Stimulated activated CD8-positive, alpha-beta memory T cell treated with anti-CD3 and anti-CD28 coated beads, Interleukin-12 subunit alpha, Interleukin-12 subunit beta, amount 100 ng/mL, for 24 hours (primary cell): ENCODE data around the gene TMPRSS5.

ENCODE experiments used
- DNase-seq: peaks from one replicate; pipeline ENCODE4 v3.0.0-alpha.2; 2020; ENCODE audit errors: extremely low read depth

The TMPRSS5 gene

DNA sequence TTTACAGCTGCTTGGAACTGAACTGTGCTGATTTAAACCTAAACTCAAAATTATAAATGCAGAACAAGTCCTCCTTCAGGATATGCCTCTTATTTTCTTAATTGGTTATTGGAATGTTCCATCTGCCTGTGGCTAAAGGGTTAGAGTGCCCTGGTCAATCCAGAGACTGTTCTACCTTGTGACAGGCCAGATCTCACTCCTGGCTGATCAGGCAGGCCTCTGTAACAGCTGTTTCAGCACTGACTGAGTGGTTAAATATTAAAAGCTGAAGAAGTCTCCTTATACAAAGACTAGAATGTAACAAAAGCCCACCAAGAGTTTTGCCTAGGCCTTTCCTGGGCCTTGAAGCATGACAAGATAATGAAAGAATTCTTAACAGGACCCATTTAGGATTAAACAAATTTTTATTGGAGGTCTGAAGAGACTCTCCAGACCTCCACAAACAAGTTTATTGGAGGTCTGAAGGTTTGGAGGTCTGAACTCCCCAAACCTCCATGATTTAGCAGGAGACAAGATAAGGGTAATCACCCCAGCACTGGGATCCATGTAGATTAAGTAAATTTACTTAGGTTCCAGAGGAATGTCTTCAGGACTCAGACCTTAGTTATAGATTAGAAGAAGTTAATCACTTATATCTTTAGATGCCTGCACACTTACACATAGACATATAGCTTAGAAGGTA lies 35.8 kb downstream of the TMPRSS5 start:
- no peak for DNase-seq

DNA sequence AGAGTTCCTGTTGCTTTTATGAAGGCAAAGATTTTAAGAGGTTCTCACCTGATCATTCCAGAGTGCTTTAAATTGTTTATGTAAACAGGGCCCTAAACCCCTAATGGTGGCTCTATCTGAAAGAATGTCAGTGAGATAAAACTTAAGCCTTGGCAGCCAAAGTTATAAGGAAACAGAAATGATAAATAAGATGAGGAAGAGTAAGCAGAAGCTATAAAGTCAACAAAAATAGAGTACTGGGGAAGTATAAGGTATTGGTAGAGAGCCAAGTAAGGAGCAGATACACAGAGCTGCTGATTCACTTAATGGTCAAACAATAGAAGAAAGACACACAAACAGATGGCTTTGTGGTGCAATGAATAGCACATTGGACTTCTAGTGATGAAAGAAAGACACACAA lies 37.9 kb downstream of the TMPRSS5 start:
- no peak for DNase-seq

DNA sequence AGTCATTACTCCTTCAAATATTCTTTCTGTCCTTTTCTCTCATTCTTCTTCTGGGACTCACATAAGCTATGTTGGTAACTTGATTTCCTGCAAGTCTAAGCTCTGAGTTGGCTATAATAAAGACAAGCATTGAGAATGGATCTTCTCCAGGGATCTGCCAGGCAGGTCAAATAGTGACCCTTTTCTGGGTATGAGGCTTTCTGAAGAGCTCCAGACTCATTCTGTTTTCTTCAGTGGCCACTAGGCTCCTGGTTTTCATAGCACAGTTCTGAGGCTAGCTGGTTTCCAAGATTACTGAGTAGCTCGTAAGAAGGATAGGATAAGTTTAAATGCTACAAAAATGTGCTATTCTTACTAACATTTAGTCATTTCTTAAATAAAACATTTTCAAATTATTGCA lies 38.3 kb downstream of the TMPRSS5 start:
- no peak for DNase-seq

DNA sequence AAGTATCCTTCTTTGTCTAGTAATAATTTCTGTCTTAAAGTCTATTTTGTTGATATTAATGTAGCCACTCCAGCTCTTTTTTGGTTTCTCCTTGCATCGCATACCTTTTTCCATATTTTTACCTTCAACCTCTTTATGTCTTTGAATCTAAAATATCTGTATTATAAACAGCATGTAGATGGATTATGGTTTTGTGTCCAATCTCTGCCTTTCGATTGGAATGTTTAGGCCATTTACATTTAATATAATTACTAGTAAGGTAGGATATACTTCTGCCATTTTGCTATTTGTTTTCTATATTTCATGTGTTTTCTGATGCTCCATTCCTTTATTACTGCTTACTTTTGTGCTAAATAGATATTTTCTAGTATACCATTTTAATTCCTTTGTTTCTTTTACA lies 39.5 kb downstream of the TMPRSS5 start:
- no peak for DNase-seq

DNA sequence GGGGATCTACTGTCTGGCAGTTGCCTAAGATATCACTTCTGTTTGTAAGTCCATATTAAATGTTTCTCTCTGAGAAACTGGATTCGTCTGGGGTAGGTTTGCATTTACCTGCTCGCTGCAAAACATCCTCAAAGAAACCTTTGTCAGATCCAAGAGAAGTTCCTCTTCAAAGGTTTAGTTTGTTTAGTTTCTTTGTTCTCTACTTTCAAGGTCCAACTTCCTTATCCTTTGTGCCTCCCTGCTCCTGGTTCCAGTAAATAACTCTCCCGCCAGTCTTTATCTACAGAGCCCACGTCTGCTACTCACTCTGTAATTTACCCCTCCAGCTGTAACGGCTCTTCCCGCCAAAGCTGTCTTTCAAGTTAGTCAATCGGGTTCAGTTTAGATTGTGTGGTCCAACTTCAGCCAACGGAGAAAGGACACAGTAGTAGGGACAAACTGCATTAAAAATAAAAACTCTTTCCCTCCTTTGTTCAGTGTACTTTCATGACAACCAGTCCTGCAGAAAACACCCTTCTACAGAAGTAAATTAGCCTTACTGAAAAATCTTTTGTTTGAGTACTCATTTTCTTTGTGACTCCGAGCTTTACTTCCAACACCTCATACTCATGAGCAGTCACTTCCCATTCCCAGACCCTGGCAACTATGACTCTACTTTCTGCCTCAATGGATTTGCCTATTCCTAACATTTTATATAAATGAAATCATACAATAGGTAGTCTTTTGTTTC lies 41.0 kb downstream of the TMPRSS5 start:
- no peak for DNase-seq

DNA sequence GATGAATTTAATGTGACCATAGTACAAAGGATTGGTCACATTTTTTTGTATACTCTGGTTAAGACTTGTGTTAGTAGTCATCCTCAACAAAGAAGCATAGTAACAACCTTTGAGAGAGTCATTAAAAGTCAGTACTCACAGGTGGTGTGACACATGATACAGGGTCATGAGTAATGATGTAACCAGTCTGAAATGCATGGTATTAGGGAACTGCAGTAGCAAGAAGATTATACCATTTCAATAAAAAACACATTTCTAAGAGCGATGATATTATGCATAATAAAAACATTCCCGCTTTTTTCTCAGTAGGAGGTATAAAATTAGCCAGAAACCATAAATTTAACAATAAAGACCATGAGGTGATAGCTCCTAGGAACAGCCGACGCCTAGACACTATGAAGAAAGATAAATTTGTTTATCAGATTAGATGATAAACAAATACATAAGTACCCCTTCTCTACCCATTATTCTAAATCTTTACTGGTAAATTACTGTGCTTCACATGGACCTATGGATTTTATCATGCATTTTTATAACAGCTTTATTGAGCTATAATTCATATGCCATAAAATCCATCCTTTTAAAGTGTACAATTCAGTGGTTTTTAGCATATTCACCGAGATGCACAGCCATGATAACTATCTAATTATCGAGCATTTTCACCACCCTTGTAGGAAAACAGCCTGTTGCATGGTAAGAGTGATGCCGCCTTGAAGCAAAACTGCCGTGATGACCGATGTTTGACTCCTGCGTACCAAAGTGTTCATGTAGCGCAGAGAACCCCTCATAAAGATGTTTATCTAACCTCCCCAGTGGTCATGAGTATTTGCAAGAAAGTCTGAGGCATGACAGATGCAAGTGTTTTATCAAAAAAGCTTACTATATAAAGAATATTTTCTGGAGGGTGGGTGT lies 41.8 kb downstream of the TMPRSS5 start:
- no peak for DNase-seq

DNA sequence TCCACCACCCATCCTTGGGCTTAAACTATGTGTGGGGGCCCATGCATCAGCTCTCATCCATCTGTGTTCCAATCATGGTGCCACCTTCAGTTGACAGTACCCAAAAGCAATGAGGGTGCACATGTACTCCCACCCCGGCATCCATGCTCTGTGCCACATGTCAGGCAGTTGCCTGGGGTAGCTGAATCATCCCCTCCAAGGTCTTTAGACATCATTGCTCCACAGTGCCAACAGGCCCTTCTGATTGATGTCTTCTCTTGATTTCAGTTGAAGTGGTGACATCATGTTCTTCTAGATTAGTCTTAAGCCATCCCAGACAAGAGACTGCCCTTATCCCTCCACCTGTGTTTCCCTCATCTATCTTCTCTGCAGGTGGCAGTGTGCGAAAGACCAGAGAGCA lies 42.5 kb downstream of the TMPRSS5 start:
- no peak for DNase-seq

DNA sequence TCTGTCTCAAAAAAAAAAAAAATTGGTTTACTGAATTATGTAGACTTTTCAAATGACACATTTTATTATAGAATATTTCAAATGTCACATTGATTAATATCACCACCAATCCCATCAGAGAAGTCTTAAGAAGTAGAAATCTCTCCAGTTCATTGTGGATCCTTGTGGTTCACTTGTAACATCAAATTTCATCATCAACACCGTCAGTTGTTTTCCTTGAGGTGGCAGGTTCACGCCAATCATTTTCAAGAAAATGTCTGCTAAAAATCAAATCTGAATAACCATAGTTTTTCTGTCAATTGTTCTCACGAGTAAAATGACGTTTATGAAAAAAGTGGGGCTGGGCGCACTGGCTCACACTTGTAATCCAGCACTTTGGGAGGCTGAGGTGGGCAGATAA lies 50.3 kb downstream of the TMPRSS5 start:
- no peak for DNase-seq

DNA sequence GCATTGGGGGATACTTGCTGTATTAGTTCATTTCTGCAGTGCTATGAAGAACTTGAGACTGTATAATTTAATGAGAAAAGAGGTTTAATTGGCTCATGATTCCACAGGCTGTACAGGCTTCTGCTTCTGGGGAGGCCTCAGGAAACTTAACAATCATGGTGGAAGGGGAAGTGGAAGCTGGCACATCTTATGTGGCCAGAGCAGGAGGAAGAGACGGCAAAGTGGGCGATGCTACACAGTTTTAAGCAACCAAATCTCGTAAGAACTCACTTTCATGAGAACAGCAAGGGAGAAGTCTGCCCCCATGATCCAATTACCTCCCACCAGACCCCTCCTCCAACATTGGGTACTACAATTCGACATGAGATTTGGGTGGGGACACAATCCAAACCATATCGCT lies 55.1 kb downstream of the TMPRSS5 start:
- DNase-seq = no peak

DNA sequence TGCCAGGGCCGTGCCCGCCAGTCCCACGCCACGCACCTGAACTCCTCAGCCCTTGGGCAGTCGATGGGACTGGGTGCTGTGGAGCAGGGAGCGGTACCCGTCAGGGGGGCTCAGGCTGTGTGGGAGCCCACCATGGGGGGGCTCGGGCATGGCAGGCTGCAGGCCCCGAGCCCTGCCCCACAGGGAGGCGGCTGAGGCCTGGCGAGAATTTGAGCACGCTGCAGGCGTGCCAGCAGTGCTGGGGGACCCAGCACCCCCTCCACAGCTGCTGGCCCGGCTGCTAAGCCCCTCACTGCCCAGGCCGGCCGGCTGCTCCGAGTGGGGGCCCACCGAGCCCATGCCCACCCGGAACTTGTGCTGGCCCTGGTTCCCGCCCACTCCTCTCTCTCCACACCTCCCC lies 56.8 kb downstream of the TMPRSS5 start:
- no peak for DNase-seq

DNA sequence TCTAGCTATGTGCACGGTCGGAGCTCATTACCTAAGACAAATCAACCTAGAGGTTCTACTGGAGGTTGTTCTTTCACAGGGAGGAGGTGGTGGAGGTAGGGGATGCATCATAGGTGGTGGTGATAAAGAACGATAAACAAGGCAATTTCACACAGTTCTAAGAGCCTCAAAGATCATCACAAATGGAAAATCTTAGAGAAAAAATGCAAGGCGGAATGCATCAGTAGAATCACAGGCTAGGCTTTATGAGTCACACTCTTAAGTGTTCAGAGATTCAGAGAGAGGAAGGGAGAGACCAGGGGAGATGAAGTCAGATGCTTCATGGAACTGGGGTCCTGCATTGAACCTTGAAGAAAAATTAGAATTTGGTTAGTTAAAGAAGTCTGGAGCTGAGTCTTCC lies 58.3 kb downstream of the TMPRSS5 start:
- DNase-seq = no peak

DNA sequence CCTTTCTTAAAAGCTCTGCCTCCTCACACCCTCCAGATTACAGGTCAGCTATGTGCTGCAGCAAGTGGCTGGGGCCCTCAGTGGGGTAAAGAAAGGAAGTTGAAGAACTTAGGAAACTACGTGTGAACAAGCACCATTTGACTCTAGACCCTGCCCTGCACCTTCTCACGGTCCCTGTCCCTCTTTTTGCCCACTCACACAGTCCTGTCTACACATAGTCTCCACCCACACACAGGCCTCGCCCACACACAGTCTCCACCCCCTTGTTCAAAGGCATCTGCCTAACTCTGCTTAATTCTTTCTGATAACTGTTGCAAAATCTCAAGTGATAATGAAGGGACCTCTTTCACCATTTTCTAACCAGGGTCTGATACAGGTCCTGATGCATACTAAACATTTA lies 59.0 kb downstream of the TMPRSS5 start:
- no peak for DNase-seq

DNA sequence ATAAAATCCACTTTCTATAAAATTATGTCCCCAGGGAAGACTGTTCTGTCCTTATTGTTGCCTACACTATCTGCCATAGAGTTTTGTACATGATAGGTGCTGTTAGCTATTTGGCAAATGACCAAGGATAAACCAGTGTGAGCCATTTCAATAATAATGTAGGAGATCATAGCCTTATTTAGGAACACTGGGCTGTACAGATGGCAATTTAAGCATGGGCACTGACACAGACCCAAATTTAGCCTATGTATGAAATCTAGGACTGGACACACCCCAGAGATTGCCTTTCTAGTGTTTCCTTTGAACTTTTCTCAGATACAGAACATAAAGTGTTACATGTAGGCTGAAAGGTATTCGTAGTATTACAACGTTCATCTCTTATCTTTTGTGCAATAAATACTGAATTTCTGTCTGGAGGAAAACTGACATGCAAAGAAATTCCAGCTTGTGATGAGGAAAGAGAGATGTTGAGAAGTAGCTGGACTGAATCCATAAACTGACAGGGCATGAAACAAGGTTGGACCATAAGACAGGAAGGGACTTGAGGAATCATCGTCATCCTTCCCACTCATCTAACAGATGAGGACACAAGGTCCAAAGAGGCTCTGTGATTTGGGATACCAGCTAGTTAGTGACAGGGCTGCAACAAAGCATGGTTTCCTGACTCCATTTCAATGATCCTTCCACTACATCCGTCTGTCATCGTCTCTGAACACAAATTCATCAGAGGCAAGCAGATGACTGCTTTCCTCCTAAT lies 60.3 kb downstream of the TMPRSS5 start:
- DNase-seq = no peak

DNA sequence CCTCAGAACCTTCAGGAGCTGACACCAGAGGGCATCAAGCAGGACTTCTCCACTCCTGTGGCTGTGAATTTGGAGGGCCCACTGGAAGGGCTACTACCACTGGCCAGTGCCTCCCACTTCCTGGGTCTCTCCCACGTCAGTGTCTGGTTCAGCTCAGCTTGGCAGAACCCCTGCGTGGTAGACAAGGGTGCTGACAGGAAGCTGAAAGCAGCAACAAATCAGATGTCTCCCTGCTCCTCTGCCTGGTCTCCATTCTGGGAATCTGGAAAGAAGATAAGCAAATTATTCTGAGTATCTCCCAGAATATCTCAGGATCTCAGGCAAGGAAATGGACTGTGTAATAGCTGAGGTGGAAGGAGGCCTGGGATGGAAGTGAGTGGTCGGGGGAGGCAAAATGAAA lies 61.5 kb downstream of the TMPRSS5 start:
- no peak for DNase-seq

DNA sequence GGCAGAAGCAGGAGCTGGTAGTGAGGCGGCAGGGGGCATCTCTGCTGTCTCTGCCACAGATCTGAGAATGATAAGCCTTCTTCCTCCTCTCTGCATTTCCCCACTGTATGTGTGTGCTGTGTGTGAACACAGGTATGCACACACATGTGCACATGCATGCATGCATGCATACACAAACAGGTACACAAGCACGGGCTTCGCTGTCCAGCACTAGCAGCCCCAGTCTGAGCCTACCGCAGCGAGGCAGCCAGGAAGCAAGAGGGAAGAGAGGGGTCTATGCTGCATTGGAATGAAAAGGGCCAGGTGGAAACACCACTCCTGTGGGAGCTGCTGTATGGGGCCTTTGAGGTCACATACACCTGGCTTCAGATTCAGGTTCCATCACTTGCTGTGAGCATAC lies 62.4 kb downstream of the TMPRSS5 start:
- no peak for DNase-seq

DNA sequence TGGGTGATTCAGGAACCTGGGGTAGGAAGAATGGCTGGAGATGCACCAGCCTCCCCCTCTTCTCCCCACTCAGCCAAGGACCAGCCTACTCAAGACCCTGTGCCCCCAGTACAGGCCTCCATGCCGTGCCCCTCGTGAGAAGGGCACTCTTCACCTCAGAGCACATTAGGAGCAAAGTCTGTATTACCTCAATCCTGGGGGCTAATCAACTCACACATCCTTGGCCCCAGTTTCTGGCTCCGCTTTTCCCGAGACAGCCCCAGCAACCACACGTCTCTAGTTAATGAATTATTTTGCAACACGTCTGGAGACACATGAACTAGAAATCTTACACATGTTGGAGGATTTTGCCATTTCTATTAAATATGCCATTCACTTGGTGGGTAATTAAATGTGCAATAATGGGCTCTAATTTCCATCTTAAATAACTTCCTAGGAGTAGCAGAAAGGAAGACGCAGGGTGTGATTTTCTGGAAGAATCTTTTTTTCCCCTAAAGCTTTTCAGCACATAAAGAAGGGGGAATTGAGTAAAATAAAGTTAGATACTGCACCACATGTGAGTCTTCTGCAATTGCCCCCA lies 63.0 kb downstream of the TMPRSS5 start:
- DNase-seq = no peak

DNA sequence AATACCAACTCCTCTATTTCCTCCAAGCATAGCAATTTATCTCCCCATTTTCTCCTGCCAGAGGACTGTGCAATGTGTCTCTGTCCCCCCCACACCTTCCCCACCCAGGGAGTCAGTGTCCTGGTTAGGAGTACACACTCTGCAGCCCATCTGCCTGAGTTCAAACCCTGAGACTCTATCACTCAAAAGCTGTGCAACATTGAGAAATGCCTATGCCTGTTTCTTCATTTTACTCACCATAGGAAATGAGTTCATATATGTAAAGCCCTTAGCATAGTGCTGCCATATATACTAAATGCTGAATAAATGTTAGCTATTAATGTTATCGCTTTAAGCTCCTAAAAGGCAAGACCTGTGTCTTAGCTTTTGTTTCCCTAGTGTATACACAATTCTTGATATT lies 64.0 kb downstream of the TMPRSS5 start:
- no peak for DNase-seq

DNA sequence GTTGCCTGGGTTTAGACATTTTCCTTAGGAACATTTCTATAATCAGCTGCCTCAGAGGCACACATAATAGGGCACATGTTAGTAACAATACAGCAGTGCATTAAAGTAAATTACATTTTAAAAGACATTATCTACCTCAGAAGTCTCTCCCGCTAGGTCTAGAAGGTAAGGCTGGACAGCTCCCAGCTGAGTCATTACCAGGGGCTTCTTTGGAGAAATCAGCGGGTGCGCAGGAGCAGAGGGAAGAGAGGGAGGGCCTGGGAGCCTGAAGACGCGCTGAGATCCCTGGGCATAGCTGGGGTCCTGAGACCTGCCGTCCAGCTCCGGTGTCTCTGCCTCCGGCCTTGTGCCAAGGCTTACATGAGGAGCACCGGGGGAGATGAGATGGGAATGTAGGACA lies 67.7 kb downstream of the TMPRSS5 start:
- no peak for DNase-seq

DNA sequence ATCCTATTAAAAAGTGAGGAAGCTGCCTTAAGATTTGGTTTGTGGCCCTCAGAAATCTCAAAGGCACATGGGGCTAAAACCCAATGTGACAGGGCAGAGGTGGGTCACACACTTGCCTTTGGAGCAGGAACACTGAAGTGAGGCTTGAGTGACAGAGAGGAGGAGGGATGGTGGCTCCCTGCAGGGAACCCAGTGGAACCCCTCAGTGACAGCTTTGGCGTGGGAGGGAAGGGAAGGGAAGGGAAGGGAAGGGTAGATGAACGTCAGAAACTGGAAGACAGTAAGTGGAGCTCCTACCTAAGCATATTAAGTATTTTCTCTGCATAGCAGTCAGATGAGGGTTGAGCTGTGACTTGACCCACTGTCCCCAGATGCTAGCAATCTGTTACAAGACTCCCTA lies 68.5 kb downstream of the TMPRSS5 start:
- no peak for DNase-seq
